HepG2 (cell line): Measurements from ENCODE around the gene CTRL. TPM values are rescaled to one million over a fixed set of nuclear protein-coding genes. Genes with fewer than 3 reads are reported as not detected.

ENCODE experiments used
- ATM ChIP-seq: fragments of 450-650 bp; IDR thresholded peaks from 2 replicates; pipeline ENCODE4 v1.7.1; 2017; ENCODE audit warnings: mild to moderate bottlenecking, borderline replicate concordance
- ETV6 ChIP-seq: sonication (generic); formaldehyde crosslinking; conservative IDR thresholded peaks from 2 replicates; pipeline ENCODE4 v1.4.0; 2020; ENCODE audit warnings: missing genetic modification reagents
- GABPA ChIP-seq, 2 experiments: IDR thresholded peaks; 2 replicates each; pipeline ENCODE4 v1.6.1; 2011 to 2016; ENCODE audit warnings: low read depth in 2 of 2, low read length in 1 of 2, missing biosample characterization in 1 of 2, missing genetic modification characterization in 1 of 2
- HHEX ChIP-seq: IDR thresholded peaks from 2 replicates; pipeline ENCODE4 v1.6.1; 2016; ENCODE audit warnings: control low read depth
- HMGXB3 ChIP-seq: sonication (generic); formaldehyde crosslinking; IDR thresholded peaks from 2 replicates; pipeline ENCODE4 v1.4.0; 2020; ENCODE audit warnings: missing genetic modification reagents, borderline replicate concordance
- KLF15 ChIP-seq: sonication (generic); formaldehyde crosslinking; IDR thresholded peaks from 2 replicates; pipeline ENCODE4 v1.8.1; 2023; ENCODE audit warnings: borderline replicate concordance, mild to moderate bottlenecking, inconsistent platforms, missing genetic modification reagents, mixed read lengths
- PBX2 ChIP-seq: IDR thresholded peaks from 2 replicates; pipeline ENCODE4 v1.6.1; 2016; ENCODE audit warnings: control low read depth
- RARG ChIP-seq: sonication (generic); formaldehyde crosslinking; IDR thresholded peaks from 2 replicates; pipeline ENCODE4 v1.4.0; 2020; ENCODE audit warnings: low read depth, mild to moderate bottlenecking, missing genetic modification reagents
- REL ChIP-seq: sonication (generic); formaldehyde crosslinking; conservative IDR thresholded peaks from 2 replicates; pipeline ENCODE4 v1.8.0; 2022; ENCODE audit warnings: mild to moderate bottlenecking, missing genetic modification reagents, moderate library complexity
- ZBTB49 ChIP-seq: sonication (generic); formaldehyde crosslinking; IDR thresholded peaks from 2 replicates; pipeline ENCODE4 v1.4.0; 2020; ENCODE audit warnings: missing genetic modification reagents, borderline replicate concordance
- ZFP82 ChIP-seq: sonication (generic); formaldehyde crosslinking; IDR thresholded peaks from 2 replicates; pipeline ENCODE4 v1.5.1; 2020; ENCODE audit warnings: mild to moderate bottlenecking, missing genetic modification reagents, borderline replicate concordance
- ZKSCAN8 ChIP-seq: IDR thresholded peaks from 2 replicates; pipeline ENCODE4 v1.6.1; 2016; ENCODE audit warnings: borderline replicate concordance, missing genetic modification reagents, missing compliant biosample characterization
- ZNF256 ChIP-seq: sonication (generic); formaldehyde crosslinking; conservative IDR thresholded peaks from 2 replicates; pipeline ENCODE4 v1.4.0; 2020; ENCODE audit warnings: missing genetic modification reagents
- ZNF431 ChIP-seq: sonication (generic); formaldehyde crosslinking; IDR thresholded peaks from 2 replicates; pipeline ENCODE4 v1.9.0; 2022; ENCODE audit warnings: missing genetic modification reagents, low read depth, mild to moderate bottlenecking, borderline replicate concordance
- ZNF512 ChIP-seq: sonication (generic); formaldehyde crosslinking; IDR thresholded peaks from 2 replicates; pipeline ENCODE4 v1.4.0; 2020; ENCODE audit warnings: mild to moderate bottlenecking, missing genetic modification reagents
- ZNF709 ChIP-seq: sonication (generic); formaldehyde crosslinking; IDR thresholded peaks from 2 replicates; pipeline ENCODE4 v1.5.0; 2020; ENCODE audit warnings: mild to moderate bottlenecking, missing genetic modification reagents
- ZSCAN12 ChIP-seq: sonication (generic); formaldehyde crosslinking; IDR thresholded peaks from 2 replicates; pipeline ENCODE4 v1.9.0; 2021; ENCODE audit warnings: mild to moderate bottlenecking, missing genetic modification reagents
- polyA plus RNA-seq, 8 experiments: library from polyadenylated mRNA; depleted of rRNA in 3 of 8; stranded (reverse) in 7 of 8; unstranded in 1 of 8; fragments of >200 nt; fragmentation: Illumina TruSeq in 4 of 8; extraction: Trizol in 4 of 8; gene quantifications; 2 replicates each; pipeline versions ENCODE4 v1.2.1 to v1.2.3, GENCODE V29; 2011 to 2016; ENCODE audit warnings: low read depth in 4 of 8, missing spikeins in 1 of 8, mixed read lengths in 1 of 8; ENCODE audit not compliant: insufficient read depth in 1 of 8
- total RNA-seq, 5 experiments: library from RNA; depleted of rRNA; stranded (reverse); fragments of >200 nt; fragmentation: Illumina TruSeq; extraction: Trizol; gene quantifications; 2 replicates each; pipeline ENCODE4 v1.2.3, GENCODE V29; 2016; ENCODE audit warnings: low read depth in 1 of 5

CTRL gene
- total and polyA plus RNA-seq, 2 of the 13 experiments (the other 11 are each of a cell fraction or from before 2014, with no cell fraction given), result 1.9 to 2.7 TPM

- TF ChIP-seq PBX2 (no peak), RARG (CRISPR knock-in tag) (no peak), ZSCAN12 (CRISPR knock-in tag) (no peak), ETV6 (CRISPR knock-in tag) (no peak; the same call in 1 of the 2 replicates), GABPA (IDR thresholded peaks at IDR 0.05; ENCODE audit: low read depth, low read length) (no peak), GABPA (CRISPR knock-in tag; IDR thresholded peaks at IDR 0.05; ENCODE audit: low read depth) (no peak), ZKSCAN8 (CRISPR knock-in tag) (no peak; the same call in 1 of the 2 replicates), HMGXB3 (CRISPR knock-in tag) (no peak), ZNF256 (CRISPR knock-in tag) (no peak), ZNF431 (CRISPR knock-in tag) (no peak), HHEX (CRISPR knock-in tag) (no peak), KLF15 (CRISPR knock-in tag) (no peak), ZNF512 (CRISPR knock-in tag) (no peak), ATM (no peak), ZNF709 (CRISPR knock-in tag) (no peak), ZBTB49 (CRISPR knock-in tag) (no peak), ZFP82 (no peak), REL (CRISPR knock-in tag) (no peak)
Measured at GRCh38 chr16:67966549-67967182, 35.0 kb upstream of the CTRL start (continued).
